Tongue (tissue), 3 donors: ENCODE measurements around the gene SLC9C1. TPM values are rescaled to one million over a fixed set of nuclear protein-coding genes. Genes with fewer than 3 reads are reported as not detected.

Experiments used
- DNase-seq: peaks from one replicate; pipeline ENCODE4 v3.0.0-alpha.2; 2015
- small RNA-seq: library from RNA; depleted of rRNA; stranded (forward); fragments of <200 nt; gene quantifications from one replicate; pipeline ENCODE3, GENCODE V24; 2014; ENCODE audit warnings: low replicate concordance
- total RNA-seq: library from RNA; depleted of rRNA; stranded (reverse); fragments of >200 nt; gene quantifications from one replicate; pipeline ENCODE4 v1.2.3, GENCODE V29; 2014

SLC9C1 gene
- total RNA-seq, 1 donor from 2014 or later, result 3.2 TPM

GRCh38 chr3:112111785-112112402, 182.1 kb downstream of the SLC9C1 start:
- DNase-seq, result peak; percentile 71

GRCh38 chr3:112109322-112109721, 184.7 kb downstream of the SLC9C1 start:
- no peak for DNase-seq

GRCh38 chr3:112104774-112105173, 189.2 kb downstream of the SLC9C1 start:
- DNase-seq, result no peak

GRCh38 chr3:112101916-112102315, 192.1 kb downstream of the SLC9C1 start:
- no peak for DNase-seq

- no peak for DNase-seq
Observed at GRCh38 chr3:112097378-112097777, 196.6 kb downstream of the SLC9C1 start.

GRCh38 chr3:112096176-112096575, 197.8 kb downstream of the SLC9C1 start:
- no peak for DNase-seq

GRCh38 chr3:112095731-112096130, 198.3 kb downstream of the SLC9C1 start:
- no peak for DNase-seq

- DNase-seq, result no peak
Observed at GRCh38 chr3:112093180-112093522, 200.9 kb downstream of the SLC9C1 start.

- no peak for DNase-seq
Observed at GRCh38 chr3:112092496-112093179, 201.4 kb downstream of the SLC9C1 start.

- no peak for DNase-seq
Observed at GRCh38 chr3:112090887-112091586, 203.0 kb downstream of the SLC9C1 start.

Small RNA genes lying within 50 kb of the gene (small RNA-seq; reads per million reads assigned to genes)
- gene MIR567, result not detected

Other genes starting within 250 kb of the SLC9C1 start
- 4.2 TPM for gene C3orf52, start 207.8 kb downstream of the SLC9C1 start, total RNA-seq
- gene GCSAM, start 161.0 kb downstream of the SLC9C1 start, total RNA-seq, result 0.41 TPM
- gene CD200, start 38.9 kb upstream of the SLC9C1 start, total RNA-seq, result 10.2 TPM
- 0.10 TPM for gene BTLA, start 205.3 kb upstream of the SLC9C1 start, total RNA-seq